HEK293 (cell line): ENCODE measurements around the gene ZNF432.
A peak's percentile ranks its signal among the peaks of the same experiment; 100 is the strongest.

Experiments used
- CTCF ChIP-seq: fragments of 450-650 bp; formaldehyde crosslinking; IDR thresholded peaks from 2 replicates; pipeline ENCODE4 v1.5.1; 2016; ENCODE audit warnings: missing biosample characterization, missing genetic modification characterization
- KLF10 ChIP-seq: fragments of 450-650 bp; IDR thresholded peaks from 2 replicates; pipeline ENCODE4 v1.5.1; 2018; ENCODE audit warnings: missing biosample characterization, mild to moderate bottlenecking, missing genetic modification characterization
- KLF8 ChIP-seq: fragments of 450-650 bp; formaldehyde crosslinking; IDR thresholded peaks from 2 replicates; pipeline ENCODE4 v1.5.1; 2016; ENCODE audit warnings: missing biosample characterization, missing genetic modification characterization
- MYNN ChIP-seq: fragments of 450-650 bp; formaldehyde crosslinking; IDR thresholded peaks from 2 replicates; pipeline ENCODE4 v1.5.1; 2016; ENCODE audit warnings: missing biosample characterization, missing genetic modification characterization, borderline replicate concordance
- RBAK ChIP-seq: fragments of 450-650 bp; formaldehyde crosslinking; IDR thresholded peaks from 2 replicates; pipeline ENCODE4 v1.5.1; 2016; ENCODE audit warnings: missing biosample characterization, missing genetic modification characterization
- REST ChIP-seq: fragments of 450-650 bp; formaldehyde crosslinking; IDR thresholded peaks from 2 replicates; pipeline ENCODE4 v1.5.1; 2016; ENCODE audit warnings: missing biosample characterization, missing genetic modification characterization
- SALL2 ChIP-seq: fragments of 450-650 bp; formaldehyde crosslinking; IDR thresholded peaks from 2 replicates; pipeline ENCODE4 v1.5.0; 2017; ENCODE audit warnings: missing biosample characterization, mild to moderate bottlenecking, missing genetic modification characterization, borderline replicate concordance
- ZBTB44 ChIP-seq: fragments of 450-650 bp; IDR thresholded peaks from 2 replicates; pipeline ENCODE4 v1.5.1; 2018; ENCODE audit warnings: missing biosample characterization, mild to moderate bottlenecking, missing genetic modification characterization
- ZFP69B ChIP-seq: fragments of 450-650 bp; formaldehyde crosslinking; IDR thresholded peaks from 2 replicates; pipeline ENCODE4 v1.5.1; 2016; ENCODE audit warnings: missing biosample characterization, missing genetic modification characterization
- ZNF138 ChIP-seq: fragments of 450-650 bp; formaldehyde crosslinking; IDR thresholded peaks from 2 replicates; pipeline ENCODE4 v1.5.1; 2016; ENCODE audit warnings: missing biosample characterization, missing genetic modification characterization, borderline replicate concordance
- ZNF175 ChIP-seq: fragments of 450-650 bp; formaldehyde crosslinking; IDR thresholded peaks from 2 replicates; pipeline ENCODE4 v1.5.1; 2016; ENCODE audit warnings: missing biosample characterization, missing genetic modification characterization
- ZNF426 ChIP-seq: fragments of 450-650 bp; formaldehyde crosslinking; IDR thresholded peaks from 2 replicates; pipeline ENCODE4 v1.5.1; 2017; ENCODE audit warnings: missing biosample characterization, missing genetic modification characterization, mild to moderate bottlenecking, inconsistent platforms, moderate library complexity

- TF ChIP-seq MYNN (tag by site-specific recombination) = no peak
- TF ChIP-seq CTCF (tag by site-specific recombination) = no peak
- no peak for TF ChIP-seq REST (tag by site-specific recombination)
- TF ChIP-seq ZFP69B = no peak; the same call in 1 of the 2 replicates
- TF ChIP-seq KLF8 (tag by site-specific recombination) = 0 out of 2 replicates have a peak, but pooled peaks have one; percentile 33
- TF ChIP-seq KLF10 = no peak
- no peak for TF ChIP-seq RBAK
- no peak for TF ChIP-seq ZNF138 (tag by site-specific recombination)
- no peak for TF ChIP-seq ZNF426
- no peak for TF ChIP-seq SALL2 (tag by site-specific recombination)
- TF ChIP-seq ZNF175 = no peak
- TF ChIP-seq ZBTB44 = peak; percentile 57; the same call in 1 of the 2 replicates
Measured at GRCh38 chr19:51986309-51987291, 62.0 kb downstream of the ZNF432 start, which contains the start of gene ZNF350.
